ENCODE measurements around the gene TPRKB. TPM values are rescaled to one million over a fixed set of nuclear protein-coding genes. Genes with fewer than 3 reads are reported as not detected.
"Not testable (repeated sequence)": the region's sequence is repeated elsewhere in the genome, so short reads cannot be mapped to it uniquely, and the experiment has no call there.

Gene TPRKB
- total and polyA plus RNA-seq, 3 donors from 2014 or later = 29.0 to 72.2 (median 34.5) TPM

DNA sequence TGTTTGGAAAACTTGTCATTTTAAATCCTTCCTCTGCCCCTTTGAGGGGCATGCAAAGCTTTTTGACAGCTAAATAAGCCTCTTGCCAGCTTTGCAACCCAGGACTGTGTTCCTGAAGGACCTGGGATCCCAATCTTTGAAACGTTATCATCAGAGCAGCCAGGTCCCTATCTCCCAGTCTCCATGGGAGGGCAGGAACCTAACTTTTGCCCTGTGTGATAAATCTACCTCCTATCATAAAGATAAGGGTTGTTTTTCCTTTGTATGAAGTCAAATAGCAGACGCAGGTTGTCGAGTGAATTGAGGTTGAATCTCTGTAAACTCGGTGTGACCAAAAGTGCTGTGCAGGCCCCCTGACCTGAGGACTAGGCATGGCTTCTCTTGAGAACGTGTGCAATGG lies 30.1 kb downstream of the TPRKB start:
- intact Hi-C loops (cut with DNase I; ENCODE audit: low total_unique reads) = no loop called here
- Histone ChIP-seq H3K9me3 (no peaks in the 10 kb centered on the region), H3K27ac (no peak overlapping the region), H3K4me1 (peaks cover 16% of the 10 kb centered on the region), H3K27me3 (no peaks in the 10 kb centered on the region), H3K36me3 (ENCODE audit: low read depth, missing control alignments) (no peaks in the 10 kb centered on the region), H3K4me3 (no peak overlapping the region)
- TF ChIP-seq, protein P1, sequence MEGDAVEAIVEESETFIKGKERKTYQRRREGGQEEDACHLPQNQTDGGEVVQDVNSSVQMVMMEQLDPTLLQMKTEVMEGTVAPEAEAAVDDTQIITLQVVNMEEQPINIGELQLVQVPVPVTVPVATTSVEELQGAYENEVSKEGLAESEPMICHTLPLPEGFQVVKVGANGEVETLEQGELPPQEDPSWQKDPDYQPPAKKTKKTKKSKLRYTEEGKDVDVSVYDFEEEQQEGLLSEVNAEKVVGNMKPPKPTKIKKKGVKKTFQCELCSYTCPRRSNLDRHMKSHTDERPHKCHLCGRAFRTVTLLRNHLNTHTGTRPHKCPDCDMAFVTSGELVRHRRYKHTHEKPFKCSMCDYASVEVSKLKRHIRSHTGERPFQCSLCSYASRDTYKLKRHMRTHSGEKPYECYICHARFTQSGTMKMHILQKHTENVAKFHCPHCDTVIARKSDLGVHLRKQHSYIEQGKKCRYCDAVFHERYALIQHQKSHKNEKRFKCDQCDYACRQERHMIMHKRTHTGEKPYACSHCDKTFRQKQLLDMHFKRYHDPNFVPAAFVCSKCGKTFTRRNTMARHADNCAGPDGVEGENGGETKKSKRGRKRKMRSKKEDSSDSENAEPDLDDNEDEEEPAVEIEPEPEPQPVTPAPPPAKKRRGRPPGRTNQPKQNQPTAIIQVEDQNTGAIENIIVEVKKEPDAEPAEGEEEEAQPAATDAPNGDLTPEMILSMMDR (IDR thresholded peaks at IDR 0.05) = no peak
- TF ChIP-seq POLR2A (IDR thresholded peaks at IDR 0.05) = no peak
- no peak for DNase-seq
- WGBS, 2 donors = 56 to 59% methylated on average over 5 of the region's 5 CpGs

DNA sequence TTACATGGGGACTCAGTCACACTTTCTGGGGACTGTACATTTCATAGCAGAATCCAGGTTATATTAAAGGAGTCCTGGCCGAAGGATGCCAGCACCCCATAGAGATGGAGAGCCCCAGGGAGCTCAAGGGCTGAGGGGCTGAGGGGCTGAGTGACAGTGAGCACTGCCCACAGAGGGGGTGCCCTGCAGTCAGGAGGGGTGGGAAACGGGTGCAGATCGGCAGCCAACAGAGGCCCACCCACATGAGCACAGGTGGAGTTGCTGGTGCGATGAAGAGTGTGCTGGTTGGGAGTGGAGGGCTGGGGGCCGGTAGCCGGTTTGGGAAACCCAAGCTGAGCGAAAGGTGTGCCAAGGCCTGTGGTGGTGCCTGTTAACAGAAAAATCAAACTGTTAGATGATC lies 32.1 kb downstream of the TPRKB start:
- Histone ChIP-seq H3K9me3 (no peaks in the 10 kb centered on the region), H3K27ac (no peak overlapping the region), H3K27me3 (no peaks in the 10 kb centered on the region), H3K36me3 (ENCODE audit: low read depth, missing control alignments) (no peaks in the 10 kb centered on the region), H3K4me3 (no peak overlapping the region), H3K4me1 (peaks cover 21% of the 10 kb centered on the region)
- intact Hi-C loops (cut with DNase I; ENCODE audit: low total_unique reads) = no loop called here
- no peak for TF ChIP-seq POLR2A (IDR thresholded peaks at IDR 0.05)
- TF ChIP-seq, protein P1 (IDR thresholded peaks at IDR 0.05) = no peak
- DNase-seq = no peak
- 91 to 97% methylated on average over 7 of the region's 7 CpGs for WGBS, 2 donors

DNA sequence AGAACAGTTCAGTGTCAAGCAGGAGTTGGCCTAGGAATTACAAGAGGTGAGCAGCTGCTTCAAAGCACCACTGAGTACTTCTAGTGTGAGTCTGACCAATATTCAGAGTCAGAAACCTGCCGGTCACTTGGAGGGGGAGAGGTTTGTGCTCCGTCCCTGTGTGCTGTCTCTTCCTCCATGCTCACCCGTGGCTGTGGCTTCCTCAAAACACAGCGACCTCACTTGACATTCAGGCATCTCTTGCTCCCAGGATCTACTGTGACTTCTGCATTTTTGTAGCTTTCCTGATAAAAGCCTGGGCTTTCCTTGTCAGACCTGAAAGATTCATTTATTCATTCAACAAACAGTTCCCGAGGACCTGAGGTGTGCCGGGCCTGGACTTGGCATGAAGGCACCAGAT lies 32.9 kb downstream of the TPRKB start:
- Histone ChIP-seq H3K27ac (no peak overlapping the region), H3K4me3 (no peak overlapping the region), H3K36me3 (ENCODE audit: low read depth, missing control alignments) (no peaks in the 10 kb centered on the region), H3K9me3 (no peaks in the 10 kb centered on the region), H3K4me1 (peaks cover 21% of the 10 kb centered on the region), H3K27me3 (no peaks in the 10 kb centered on the region)
- 71 to 77% methylated on average over 6 of the region's 6 CpGs for WGBS, 2 donors
- DNase-seq = no peak
- no peak for TF ChIP-seq POLR2A (IDR thresholded peaks at IDR 0.05)
- TF ChIP-seq, protein P1 (IDR thresholded peaks at IDR 0.05) = no peak
- intact Hi-C loops (cut with DNase I; ENCODE audit: low total_unique reads) = no loop called here

DNA sequence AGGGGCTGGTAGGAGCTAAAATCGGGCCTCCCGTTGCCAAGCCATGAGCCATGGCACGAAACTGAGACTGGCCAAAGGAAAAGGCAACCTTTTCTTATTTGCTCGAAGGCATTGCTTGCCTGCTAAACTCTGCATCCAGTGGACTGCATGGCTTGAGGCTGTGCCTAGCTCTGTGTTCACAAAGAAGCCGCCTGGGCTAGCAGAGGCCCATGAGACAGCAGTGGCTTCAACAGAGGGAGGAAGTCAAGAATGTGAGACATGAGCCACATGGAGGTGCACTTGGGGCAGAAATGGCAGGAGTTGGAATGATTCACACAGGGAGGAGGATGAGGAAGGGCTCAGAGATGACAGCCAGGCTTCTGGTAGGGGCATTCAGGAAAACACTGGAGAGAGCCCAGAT lies 33.5 kb downstream of the TPRKB start:
- no peaks in the 10 kb centered on the region for H3K36me3 ChIP-seq (ENCODE audit: low read depth, missing control alignments)
- WGBS, 2 donors = 67 to 76% methylated on average over 2 to 5 of the region's 5 CpGs

DNA sequence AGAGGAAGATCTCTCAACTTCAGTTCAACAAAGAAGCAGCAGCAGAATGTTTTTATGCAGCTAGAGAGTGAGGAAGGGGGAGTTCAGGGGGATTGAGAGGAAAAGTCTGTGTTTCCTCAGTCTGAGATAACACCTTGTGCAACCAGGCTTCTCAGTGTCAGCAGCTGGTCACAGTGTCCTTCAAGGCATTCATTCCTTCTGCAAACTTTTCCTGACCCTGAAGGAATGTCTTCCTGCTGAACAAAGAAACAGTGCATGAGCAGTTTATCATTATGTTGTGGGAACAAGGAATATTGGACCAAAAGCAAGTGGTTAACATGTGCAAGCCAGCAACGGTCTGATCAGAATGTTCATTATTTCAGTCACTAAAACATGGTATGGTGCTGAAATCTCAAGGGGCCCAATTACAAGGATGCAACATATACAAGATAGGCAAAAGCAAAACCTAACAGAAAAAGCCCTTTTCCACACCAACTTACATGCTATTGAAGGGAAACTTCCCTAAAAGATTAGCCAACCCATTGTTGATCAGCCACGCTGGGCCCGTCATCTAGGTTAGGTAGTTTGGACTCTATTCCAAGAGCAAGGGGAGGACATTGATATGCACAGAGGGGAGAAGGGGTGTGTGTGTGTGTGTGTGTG lies 34.2 kb downstream of the TPRKB start:
- 30 to 51% methylated on average over 3 of the region's 3 CpGs for WGBS, 2 donors
- intact Hi-C loops (cut with DNase I; ENCODE audit: low total_unique reads); DNase-seq; H3K27me3 ChIP-seq; H3K9me3 ChIP-seq; H3K4me3 ChIP-seq; H3K27ac ChIP-seq; H3K36me3 ChIP-seq (ENCODE audit: low read depth, missing control alignments): not testable (repeated sequence)
- peaks cover 21% of the 10 kb centered on the region for H3K4me1 ChIP-seq

More for the DNA sequence above, 33.5 kb downstream of the TPRKB start:
- no peak for DNase-seq
- Histone ChIP-seq H3K27ac (no peak overlapping the region), H3K27me3 (no peaks in the 10 kb centered on the region), H3K4me1 (peaks cover 21% of the 10 kb centered on the region), H3K4me3 (no peak overlapping the region), H3K9me3 (no peaks in the 10 kb centered on the region)
- intact Hi-C loops (cut with DNase I; ENCODE audit: low total_unique reads) = no loop called here
- TF ChIP-seq, protein P1 (IDR thresholded peaks at IDR 0.05) = no peak
- no peak for TF ChIP-seq POLR2A (IDR thresholded peaks at IDR 0.05)

Measured in testis (tissue), 3 donors.